K562 (cell line): ENCODE results near the gene SANBR. TPM values are rescaled to one million over a fixed set of nuclear protein-coding genes. Genes with fewer than 3 reads are reported as not detected.

Experiments
- CREM ChIP-seq: IDR thresholded peaks from 2 replicates; pipeline ENCODE4 v1.6.1; 2014; ENCODE audit warnings: antibody characterized with exemption, low read depth
- DLX4 ChIP-seq: fragments of 250-450 bp; sonication (Bioruptor Pico); IDR thresholded peaks from 2 replicates; pipeline ENCODE4 v1.6.1; 2021; ENCODE audit warnings: mild to moderate bottlenecking
- FOXM1 ChIP-seq, 2 experiments: fragments of 450-650 bp in 1 of 2; sonication (generic) in 1 of 2; formaldehyde crosslinking in 1 of 2; IDR thresholded peaks; 2 replicates each; pipeline versions ENCODE4 v1.6.1 to v1.9.0; 2017 to 2022; ENCODE audit warnings: low read depth in 2 of 2, mild to moderate bottlenecking in 2 of 2, missing genetic modification reagents in 1 of 2, moderate library complexity in 1 of 2
- HNRNPK ChIP-seq: fragments of 200-400 bp; formaldehyde crosslinking; IDR thresholded peaks from one replicate; pipeline ENCODE4 v1.6.1; 2018; ENCODE audit warnings: mild to moderate bottlenecking, low read depth, low read length; ENCODE audit not compliant: poor library complexity, severe bottlenecking
- PHB2 ChIP-seq: fragments of 450-650 bp; IDR thresholded peaks from 2 replicates; pipeline ENCODE4 v1.6.1; 2017; ENCODE audit warnings: low read depth
- RB1 ChIP-seq: fragments of 450-650 bp; IDR thresholded peaks from 2 replicates; pipeline ENCODE4 v1.6.1; 2017; ENCODE audit warnings: low read depth, mild to moderate bottlenecking
- RBM14 ChIP-seq: fragments of 200-400 bp; formaldehyde crosslinking; IDR thresholded peaks from 2 replicates; pipeline ENCODE4 v1.6.1; 2018; ENCODE audit warnings: low read depth, mild to moderate bottlenecking, low read length, moderate library complexity, borderline replicate concordance; ENCODE audit not compliant: insufficient read depth
- SFPQ ChIP-seq: fragments of 200-400 bp; formaldehyde crosslinking; IDR thresholded peaks from 2 replicates; pipeline ENCODE4 v1.6.1; 2017; ENCODE audit warnings: mild to moderate bottlenecking, low read depth, low read length, moderate library complexity
- SMAD3 ChIP-seq: fragments of 450-650 bp; formaldehyde crosslinking; conservative IDR thresholded peaks from 2 replicates; pipeline ENCODE4 v1.4.0; 2020; ENCODE audit warnings: mild to moderate bottlenecking
- SREBF1 ChIP-seq: fragments of 150-350 bp; IDR thresholded peaks from 2 replicates; pipeline ENCODE4 v1.6.1; 2014; ENCODE audit warnings: antibody characterized with exemption, low read depth, low read length, borderline replicate concordance
- ZFP1 ChIP-seq: fragments of 450-650 bp; formaldehyde crosslinking; IDR thresholded peaks from 2 replicates; pipeline ENCODE4 v1.4.0; 2020; ENCODE audit warnings: mild to moderate bottlenecking, mixed read lengths
- ZNF77 ChIP-seq: fragments of 250-450 bp; sonication (Bioruptor Pico); IDR thresholded peaks from 2 replicates; pipeline ENCODE4 v1.5.0; 2020
- polyA plus RNA-seq, 8 experiments: library from polyadenylated mRNA; depleted of rRNA in 4 of 8; stranded (reverse) in 5 of 8; unstranded in 3 of 8; fragments of >200 nt; fragmentation: Nextera tagmentation in 2 of 8; fragmentation: Illumina TruSeq in 1 of 8; extraction: Ambion mirVana in 2 of 8; extraction: Trizol in 1 of 8; gene quantifications; 2 replicates each; pipeline versions ENCODE4 v1.2.1 to v1.2.3, GENCODE V29; 2011 to 2014; ENCODE audit warnings: inconsistent platforms in 1 of 8, missing spikeins in 1 of 8
- total RNA-seq, 7 experiments: library from RNA; depleted of rRNA in 6 of 7; stranded (reverse); fragments of >200 nt in 6 of 7; fragmentation: Illumina TruSeq in 2 of 7; extraction: Trizol in 2 of 7; gene quantifications; 2 replicates each; pipeline versions ENCODE4 v1.2.1 to v1.2.3, GENCODE V29; 2011 to 2021; ENCODE audit warnings: low replicate concordance in 1 of 7
- TF ChIP-seq, protein P1 (sequence below): fragments of 250-450 bp; sonication (Bioruptor Pico); IDR thresholded peaks from 2 replicates; pipeline ENCODE4 v1.4.0; 2020; ENCODE audit warnings: mild to moderate bottlenecking, moderate library complexity
- TF ChIP-seq, protein P2 (sequence below): fragments of 450-650 bp; formaldehyde crosslinking; IDR thresholded peaks from 2 replicates; pipeline ENCODE4 v1.4.0; 2020; ENCODE audit warnings: mild to moderate bottlenecking
- TF ChIP-seq, protein P3 (sequence below): fragments of 250-450 bp; sonication (Bioruptor Pico); IDR thresholded peaks from 2 replicates; pipeline ENCODE4 v1.8.0; 2021; ENCODE audit warnings: moderate library complexity, mild to moderate bottlenecking, inconsistent platforms

Gene SANBR
- total and polyA plus RNA-seq, 9 of the 15 experiments (the other 6 are each of a cell fraction or from before 2014, with no cell fraction given), result 1.5 to 7.7 (median 6.2) TPM

GRCh38 chr2:61017003-61017555 lies 48.6 kb upstream of the SANBR start (continued):
- TF ChIP-seq, protein P1, sequence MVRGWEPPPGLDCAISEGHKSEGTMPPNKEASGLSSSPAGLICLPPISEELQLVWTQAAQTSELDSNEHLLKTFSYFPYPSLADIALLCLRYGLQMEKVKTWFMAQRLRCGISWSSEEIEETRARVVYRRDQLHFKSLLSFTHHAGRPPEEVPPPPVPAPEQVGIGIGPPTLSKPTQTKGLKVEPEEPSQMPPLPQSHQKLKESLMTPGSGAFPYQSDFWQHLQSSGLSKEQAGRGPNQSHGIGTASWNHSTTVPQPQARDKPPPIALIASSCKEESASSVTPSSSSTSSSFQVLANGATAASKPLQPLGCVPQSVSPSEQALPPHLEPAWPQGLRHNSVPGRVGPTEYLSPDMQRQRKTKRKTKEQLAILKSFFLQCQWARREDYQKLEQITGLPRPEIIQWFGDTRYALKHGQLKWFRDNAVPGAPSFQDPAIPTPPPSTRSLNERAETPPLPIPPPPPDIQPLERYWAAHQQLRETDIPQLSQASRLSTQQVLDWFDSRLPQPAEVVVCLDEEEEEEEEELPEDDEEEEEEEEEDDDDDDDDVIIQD (CRISPR knock-in tag), result no peak
- peak; percentile 63 for TF ChIP-seq CREM
- TF ChIP-seq, protein P2, sequence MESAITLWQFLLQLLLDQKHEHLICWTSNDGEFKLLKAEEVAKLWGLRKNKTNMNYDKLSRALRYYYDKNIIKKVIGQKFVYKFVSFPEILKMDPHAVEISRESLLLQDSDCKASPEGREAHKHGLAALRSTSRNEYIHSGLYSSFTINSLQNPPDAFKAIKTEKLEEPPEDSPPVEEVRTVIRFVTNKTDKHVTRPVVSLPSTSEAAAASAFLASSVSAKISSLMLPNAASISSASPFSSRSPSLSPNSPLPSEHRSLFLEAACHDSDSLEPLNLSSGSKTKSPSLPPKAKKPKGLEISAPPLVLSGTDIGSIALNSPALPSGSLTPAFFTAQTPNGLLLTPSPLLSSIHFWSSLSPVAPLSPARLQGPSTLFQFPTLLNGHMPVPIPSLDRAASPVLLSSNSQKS, result no peak
- peak; percentile 62 for TF ChIP-seq RB1
- TF ChIP-seq ZFP1 (CRISPR knock-in tag), result no peak
- TF ChIP-seq DLX4 (CRISPR knock-in tag), result no peak
- no peak for TF ChIP-seq PHB2
- TF ChIP-seq SFPQ, result no peak
- TF ChIP-seq SREBF1, result no peak
- TF ChIP-seq HNRNPK, result no peak
- TF ChIP-seq RBM14, result no peak
- TF ChIP-seq FOXM1 (IDR thresholded peaks at IDR 0.05; ENCODE audit: low read depth), result peak; percentile 88
- no peak for TF ChIP-seq FOXM1 (CRISPR knock-in tag; IDR thresholded peaks at IDR 0.05; ENCODE audit: low read depth)
- TF ChIP-seq SMAD3 (CRISPR knock-in tag), result no peak
- TF ChIP-seq ZNF77 (CRISPR knock-in tag), result no peak
- TF ChIP-seq, protein P3, sequence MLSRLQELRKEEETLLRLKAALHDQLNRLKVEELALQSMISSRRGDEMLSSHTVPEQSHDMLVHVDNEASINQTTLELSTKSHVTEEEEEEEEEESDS (CRISPR knock-in tag), result no peak
